Liver (tissue), 9 donors: ENCODE measurements around the gene PPP1R3D. TPM values are rescaled to one million over a fixed set of nuclear protein-coding genes. Genes with fewer than 3 reads are reported as not detected.

Experiments
- DNase-seq: peaks from one replicate; pipeline ENCODE4 v3.0.0-alpha.2; 2017; ENCODE audit warnings: low spot score
- H3K27ac ChIP-seq, 2 donors: one replicate each; pipeline ENCODE4 v1.7.0; 2013; ENCODE audit warnings: inconsistent platforms in 2 of 2, low read length in 2 of 2, control low read depth in 1 of 2, low read depth in 1 of 2, mild to moderate bottlenecking in 1 of 2
- H3K27me3 ChIP-seq, 4 donors: one replicate each; pipeline versions ENCODE4 v1.6.1 to v1.7.0; 2013; ENCODE audit warnings: low read length in 3 of 4, inconsistent platforms in 1 of 4, mild to moderate bottlenecking in 1 of 4, moderate library complexity in 1 of 4; ENCODE audit not compliant: control insufficient read depth in 4 of 4, insufficient read depth in 4 of 4
- H3K36me3 ChIP-seq, 4 donors: one replicate each; pipeline versions ENCODE4 v1.6.1 to v1.7.0; 2013; ENCODE audit warnings: low read length in 3 of 4, mild to moderate bottlenecking in 3 of 4, low read depth in 1 of 4, moderate library complexity in 1 of 4; ENCODE audit not compliant: control insufficient read depth in 4 of 4, insufficient read depth in 3 of 4
- H3K4me1 ChIP-seq, 4 donors: one replicate each; pipeline versions ENCODE4 v1.6.1 to v1.7.0; 2013; ENCODE audit warnings: low read length in 3 of 4, mild to moderate bottlenecking in 3 of 4, moderate library complexity in 1 of 4; ENCODE audit not compliant: control insufficient read depth in 4 of 4, insufficient read depth in 4 of 4
- H3K4me3 ChIP-seq, 3 donors: one replicate each; pipeline versions ENCODE4 v1.6.1 to v1.7.0; 2013; ENCODE audit warnings: low read length in 3 of 3, control low read depth in 1 of 3, low read depth in 1 of 3, mild to moderate bottlenecking in 1 of 3
- H3K9ac ChIP-seq, 2 donors: one replicate each; pipeline ENCODE4 v1.7.0; 2013; ENCODE audit warnings: low read length in 2 of 2, mild to moderate bottlenecking in 2 of 2, moderate library complexity in 2 of 2, control low read depth in 1 of 2, low read depth in 1 of 2
- H3K9me3 ChIP-seq, 4 donors: one replicate each; pipeline versions ENCODE4 v1.6.1 to v1.7.0; 2013; ENCODE audit warnings: low read length in 3 of 4; ENCODE audit not compliant: control insufficient read depth in 4 of 4
- ATF3 ChIP-seq: IDR thresholded peaks from 2 replicates; pipeline ENCODE4 v1.6.1; 2016; ENCODE audit warnings: antibody characterized with exemption
- EGR1 ChIP-seq, 2 donors: IDR thresholded peaks; 2 replicates each; pipeline ENCODE4 v1.6.1; 2016 to 2018; ENCODE audit warnings: antibody characterized with exemption in 2 of 2, low read depth in 2 of 2
- FOXA1 ChIP-seq: IDR thresholded peaks from 2 replicates; pipeline ENCODE4 v1.6.1; 2016; ENCODE audit warnings: antibody characterized with exemption
- FOXA2 ChIP-seq: IDR thresholded peaks from 2 replicates; pipeline ENCODE4 v1.6.1; 2016; ENCODE audit warnings: antibody characterized with exemption
- GABPA ChIP-seq, 2 donors: IDR thresholded peaks in 1 of 2; conservative IDR thresholded peaks in 1 of 2; 2 replicates each; pipeline ENCODE4 v1.6.1; 2016; ENCODE audit warnings: antibody characterized with exemption in 2 of 2, mild to moderate bottlenecking in 1 of 2, moderate library complexity in 1 of 2
- HNF4A ChIP-seq, 2 donors: conservative IDR thresholded peaks; 2 replicates each; pipeline ENCODE4 v1.6.1; 2016; ENCODE audit warnings: antibody characterized with exemption in 2 of 2, mild to moderate bottlenecking in 2 of 2
- HNF4G ChIP-seq: IDR thresholded peaks from 2 replicates; pipeline ENCODE4 v1.6.1; 2016; ENCODE audit warnings: antibody characterized with exemption
- JUND ChIP-seq, 2 donors: IDR thresholded peaks; 2 replicates each; pipeline ENCODE4 v1.6.1; 2016; ENCODE audit warnings: antibody characterized with exemption in 2 of 2
- NR2F2 ChIP-seq: IDR thresholded peaks from 2 replicates; pipeline ENCODE4 v1.6.1; 2016; ENCODE audit warnings: antibody characterized with exemption
- RAD21 ChIP-seq, 2 donors: IDR thresholded peaks; 2 replicates each; pipeline ENCODE4 v1.6.1; 2016; ENCODE audit warnings: antibody characterized with exemption in 2 of 2, mild to moderate bottlenecking in 2 of 2
- REST ChIP-seq: IDR thresholded peaks from 2 replicates; pipeline ENCODE4 v1.6.1; 2016; ENCODE audit warnings: antibody characterized with exemption, mild to moderate bottlenecking
- RXRA ChIP-seq, 2 donors: IDR thresholded peaks; 2 replicates each; pipeline ENCODE4 v1.6.1; 2017 to 2018; ENCODE audit warnings: antibody characterized with exemption in 2 of 2, mild to moderate bottlenecking in 1 of 2
- SP1 ChIP-seq: IDR thresholded peaks from 2 replicates; pipeline ENCODE4 v1.6.1; 2018; ENCODE audit warnings: antibody characterized with exemption, mild to moderate bottlenecking
- TAF1 ChIP-seq: conservative IDR thresholded peaks from 2 replicates; pipeline ENCODE4 v1.6.1; 2016; ENCODE audit warnings: antibody characterized with exemption, mild to moderate bottlenecking
- YY1 ChIP-seq: IDR thresholded peaks from 2 replicates; pipeline ENCODE4 v1.6.1; 2016; ENCODE audit warnings: antibody characterized with exemption, mild to moderate bottlenecking
- ZBTB33 ChIP-seq: IDR thresholded peaks from 2 replicates; pipeline ENCODE4 v1.6.1; 2016; ENCODE audit warnings: antibody characterized with exemption
- WGBS: extraction: QIAGEN DNeasy Blood & Tissue Kit; methylation state at CpG from one replicate; pipeline ENCODE4 v1.1.7; 2013; 5-methylcytosine and 5-hydroxymethylcytosine counted together
- polyA plus RNA-seq, 2 donors: library from polyadenylated mRNA; stranded (reverse) in 1 of 2; unstranded in 1 of 2; fragments of 200-250 nt in 1 of 2; fragments of >200 nt in 1 of 2; fragmentation: Nextera tagmentation in 1 of 2; extraction: Ambion mirVana in 1 of 2; gene quantifications; one replicate each; pipeline versions ENCODE4 v1.2.1 to v1.2.3, GENCODE V29; 2013 to 2015
- total RNA-seq, 2 donors: library from RNA; depleted of rRNA; stranded (reverse); fragments of >200 nt; gene quantifications; one replicate each; pipeline ENCODE4 v1.2.3, GENCODE V29; 2014
- TF ChIP-seq, protein P1 (sequence below): IDR thresholded peaks from 2 replicates; pipeline ENCODE4 v1.6.1; 2016; ENCODE audit warnings: antibody characterized with exemption
- TF ChIP-seq, protein P2 (sequence below): fragments of 150-350 bp; IDR thresholded peaks from 2 replicates; pipeline ENCODE4 v1.5.1; 2017; ENCODE audit warnings: improper control_type of control experiment, low read depth, low read length; ENCODE audit not compliant: missing input control
- donor health status: healthy.
- donor health status: healthy.
- donor health status: healthy.
- donor health status: healthy.
- donor health status: healthy.

PPP1R3D gene
- total and polyA plus RNA-seq, 4 donors, result 0.28 to 2.2 (median 1.0) TPM

- DNase-seq, result no peak
- peaks cover 0 to 3% (median 1%) of the 10 kb centered on the region in 4 donors for H3K4me1 ChIP-seq
- WGBS, result 91% methylated on average over 4 of the region's 4 CpGs
- no peak overlapping the region for H3K27ac ChIP-seq
- no peak overlapping the region for H3K4me3 ChIP-seq
- H3K27me3 ChIP-seq, result peaks cover 0 to 15% (median 8%) of the 10 kb centered on the region in 4 donors
- no peaks in the 10 kb centered on the region for H3K36me3 ChIP-seq
- no peak overlapping the region for H3K9ac ChIP-seq
- TF ChIP-seq EGR1 (IDR thresholded peaks at IDR 0.05; ENCODE audit: low read depth in 2 of 2) (no peak), GABPA (IDR thresholded peaks at IDR 0.05 in 1 of 2, conservative IDR thresholded peaks at IDR 0.05 in 1 of 2) (no peak), JUND (IDR thresholded peaks at IDR 0.05) (no peak), ATF3 (no peak), FOXA1 (no peak), REST (no peak), FOXA2 (no peak), RAD21 (IDR thresholded peaks at IDR 0.05) (no peak), NR2F2 (no peak), SP1 (no peak), HNF4A (conservative IDR thresholded peaks at IDR 0.05) (no peak)
- TF ChIP-seq, protein P1, sequence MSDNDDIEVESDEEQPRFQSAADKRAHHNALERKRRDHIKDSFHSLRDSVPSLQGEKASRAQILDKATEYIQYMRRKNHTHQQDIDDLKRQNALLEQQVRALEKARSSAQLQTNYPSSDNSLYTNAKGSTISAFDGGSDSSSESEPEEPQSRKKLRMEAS, result no peak
- H3K9me3 ChIP-seq, result no peaks in the 10 kb centered on the region
Observed at GRCh38 chr20:59958626-59959025, 18.5 kb upstream of the PPP1R3D start.

GRCh38 chr20:59958123-59958522 is 18.0 kb upstream of the PPP1R3D start, which contains the start of gene CDH26:
CDH26 (plus strand) TSS chr20:59958423; CDS start chr20:59958727, 304 bp downstream.
- no peak for TF ChIP-seq RAD21 (IDR thresholded peaks at IDR 0.05)
- TF ChIP-seq JUND (IDR thresholded peaks at IDR 0.05), result no peak
- no peak for TF ChIP-seq NR2F2
- TF ChIP-seq GABPA (IDR thresholded peaks at IDR 0.05 in 1 of 2, conservative IDR thresholded peaks at IDR 0.05 in 1 of 2), result no peak
- no peak for TF ChIP-seq TAF1
- TF ChIP-seq SP1, result no peak
- no peak for TF ChIP-seq HNF4A (conservative IDR thresholded peaks at IDR 0.05)
- TF ChIP-seq FOXA2, result no peak
- TF ChIP-seq RXRA (IDR thresholded peaks at IDR 0.05), result no peak
- TF ChIP-seq EGR1 (IDR thresholded peaks at IDR 0.05; ENCODE audit: low read depth in 2 of 2), result no peak
- TF ChIP-seq YY1, result no peak
- TF ChIP-seq ZBTB33, result no peak
- TF ChIP-seq, protein P1, result no peak
- no peak for TF ChIP-seq REST
- TF ChIP-seq HNF4G, result no peak
- TF ChIP-seq, protein P2, sequence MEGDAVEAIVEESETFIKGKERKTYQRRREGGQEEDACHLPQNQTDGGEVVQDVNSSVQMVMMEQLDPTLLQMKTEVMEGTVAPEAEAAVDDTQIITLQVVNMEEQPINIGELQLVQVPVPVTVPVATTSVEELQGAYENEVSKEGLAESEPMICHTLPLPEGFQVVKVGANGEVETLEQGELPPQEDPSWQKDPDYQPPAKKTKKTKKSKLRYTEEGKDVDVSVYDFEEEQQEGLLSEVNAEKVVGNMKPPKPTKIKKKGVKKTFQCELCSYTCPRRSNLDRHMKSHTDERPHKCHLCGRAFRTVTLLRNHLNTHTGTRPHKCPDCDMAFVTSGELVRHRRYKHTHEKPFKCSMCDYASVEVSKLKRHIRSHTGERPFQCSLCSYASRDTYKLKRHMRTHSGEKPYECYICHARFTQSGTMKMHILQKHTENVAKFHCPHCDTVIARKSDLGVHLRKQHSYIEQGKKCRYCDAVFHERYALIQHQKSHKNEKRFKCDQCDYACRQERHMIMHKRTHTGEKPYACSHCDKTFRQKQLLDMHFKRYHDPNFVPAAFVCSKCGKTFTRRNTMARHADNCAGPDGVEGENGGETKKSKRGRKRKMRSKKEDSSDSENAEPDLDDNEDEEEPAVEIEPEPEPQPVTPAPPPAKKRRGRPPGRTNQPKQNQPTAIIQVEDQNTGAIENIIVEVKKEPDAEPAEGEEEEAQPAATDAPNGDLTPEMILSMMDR, result no peak
- no peak for TF ChIP-seq ATF3
- no peak for TF ChIP-seq FOXA1
- H3K4me3 ChIP-seq, result no peak within 1 kb of the TSS
- peaks cover 0 to 3% (median 1%) of the 10 kb centered on the region in 4 donors for H3K4me1 ChIP-seq
- no peaks in the 10 kb centered on the region for H3K9me3 ChIP-seq
- DNase-seq, result no peak
- H3K27ac ChIP-seq, result no peak within 1 kb of the TSS
- H3K9ac ChIP-seq, result no peak within 1 kb of the TSS
- WGBS, result 80% methylated on average over 5 of the region's 5 CpGs
- peaks cover 0 to 15% (median 8%) of the 10 kb centered on the region in 4 donors for H3K27me3 ChIP-seq
- no peaks in the 10 kb centered on the region for H3K36me3 ChIP-seq
